HCT116 (cell line): ENCODE measurements around the gene LCAT. TPM values are rescaled to one million over a fixed set of nuclear protein-coding genes. Genes with fewer than 3 reads are reported as not detected.

Source experiments
- ATAC-seq: fragments of 200-7000 bp; cut with Tn5 transposase; 2 replicates; pipeline ENCODE4 v1.9.1; 2020; ENCODE audit warnings: mild to moderate bottlenecking, moderate library complexity
- BruUV-seq: library from RNA; stranded (reverse); fragments of 400-500 nt; replicated peaks from 2 replicates; lab custom pipeline; 2021; lab: Mats Ljungman, UMichigan
- CTCF ChIA-PET: fragments of 300-600 bp; sonication (Branson Sonifier 250); formaldehyde crosslinking; loops from one replicate; lab custom pipeline; 2021; ENCODE audit warnings: antibody characterized with exemption; lab: Charles Lee
- POLR2A ChIA-PET: fragments of 300-600, 350-600 bp; sonication (Branson Sonifier 250); formaldehyde crosslinking; loops from one replicate; lab custom pipeline; 2021; ENCODE audit warnings: antibody characterized with exemption; lab: Charles Lee
- RAD21 ChIA-PET, 2 experiments: fragments of 300-600 bp; sonication (Branson Sonifier 250); formaldehyde crosslinking; loops; one replicate each; lab custom pipeline; 2023; ENCODE audit warnings: low total read pairs in 2 of 2; ENCODE audit not compliant: uncharacterized antibody in 2 of 2, unreplicated experiment in 2 of 2, low non-redundant PET in 1 of 2; lab: Charles Lee
- DNase-seq: peaks from one replicate; pipeline ENCODE4 v3.0.0-alpha.2; 2010; ENCODE audit warnings: low read depth, low spot score
- H2AFZ ChIP-seq: fragments of 200-600 bp; shearing (Covaris generic), sonication (generic); 2 replicates; pipeline ENCODE4 v1.6.1; 2017; ENCODE audit warnings: low read depth, mixed run types, mixed read lengths, antibody characterized with exemption, low read length; ENCODE audit not compliant: poor library complexity, severe bottlenecking
- H3K27ac ChIP-seq: 2 replicates; pipeline ENCODE4 v1.5.1; 2012; ENCODE audit warnings: low read depth, low read length
- H3K27me3 ChIP-seq: fragments of 200-600 bp; sonication (generic); 2 replicates; pipeline ENCODE4 v1.6.1; 2016; ENCODE audit warnings: mixed run types, low read length, mixed read lengths; ENCODE audit not compliant: insufficient read depth
- H3K36me3 ChIP-seq, 2 experiments: fragments of 200-500 bp in 1 of 2; fragments of 200-600 bp in 1 of 2; sonication (Bioruptor generic) in 1 of 2; sonication (generic) in 1 of 2; 2 replicates each; pipeline versions ENCODE4 v1.5.1 to v1.6.1; 2014 to 2016; ENCODE audit warnings: low read length in 2 of 2, inconsistent platforms in 1 of 2, mixed read lengths in 1 of 2, mixed run types in 1 of 2; ENCODE audit not compliant: insufficient read depth in 2 of 2, control insufficient read depth in 1 of 2
- H3K4me1 ChIP-seq, 2 experiments: fragments of 200-600 bp in 1 of 2; sonication (generic) in 1 of 2; 2 replicates each; pipeline versions ENCODE4 v1.5.1 to v1.6.1; 2012 to 2017; ENCODE audit warnings: low read length in 2 of 2, inconsistent platforms in 1 of 2, mild to moderate bottlenecking in 1 of 2, mixed read lengths in 1 of 2, mixed run types in 1 of 2, moderate library complexity in 1 of 2; ENCODE audit not compliant: insufficient read depth in 2 of 2, control insufficient read depth in 1 of 2
- H3K4me2 ChIP-seq: fragments of 200-600 bp; sonication (generic); 2 replicates; pipeline ENCODE4 v1.6.1; 2017; ENCODE audit warnings: mixed run types, low read length, mixed read lengths
- H3K4me3 ChIP-seq, 2 experiments: fragments of 200-600 bp in 1 of 2; sonication (generic) in 1 of 2; replicated peaks in 1 of 2; 2 replicates each; pipeline ENCODE4 v1.5.1; 2011 to 2016; ENCODE audit warnings: low read length in 2 of 2, control low read depth in 1 of 2, low read depth in 1 of 2, mild to moderate bottlenecking in 1 of 2, mixed read lengths in 1 of 2, mixed run types in 1 of 2
- H3K79me2 ChIP-seq: fragments of 200-600 bp; sonication (generic); 2 replicates; pipeline ENCODE4 v1.6.1; 2017; ENCODE audit warnings: mild to moderate bottlenecking, mixed run types, low read length, moderate library complexity, mixed read lengths; ENCODE audit not compliant: insufficient read depth
- H3K9ac ChIP-seq: fragments of 200-600 bp; sonication (generic); 2 replicates; pipeline ENCODE4 v1.6.1; 2016; ENCODE audit warnings: low read length, mixed read lengths
- H3K9me2 ChIP-seq: fragments of 200-600 bp; sonication (generic), shearing (Covaris generic); 2 replicates; pipeline ENCODE4 v1.6.1; 2017; ENCODE audit warnings: mixed run types, mild to moderate bottlenecking, moderate library complexity; ENCODE audit not compliant: insufficient read depth
- H3K9me3 ChIP-seq, 2 experiments: fragments of 200-500 bp in 1 of 2; fragments of 200-600 bp in 1 of 2; sonication (Bioruptor generic) in 1 of 2; sonication (generic) in 1 of 2; 2 replicates each; pipeline ENCODE4 v1.6.1; 2014 to 2017; ENCODE audit warnings: low read length in 2 of 2, mixed read lengths in 2 of 2, inconsistent platforms in 1 of 2, low read depth in 1 of 2, mild to moderate bottlenecking in 1 of 2, mixed run types in 1 of 2, moderate library complexity in 1 of 2; ENCODE audit not compliant: control insufficient read depth in 1 of 2, insufficient read depth in 1 of 2
- H4K20me1 ChIP-seq: fragments of 200-600 bp; sonication (generic), shearing (Covaris generic); 2 replicates; pipeline ENCODE4 v1.6.1; 2017; ENCODE audit warnings: mixed run types, mild to moderate bottlenecking, moderate library complexity; ENCODE audit not compliant: insufficient read depth
- ATF3 ChIP-seq: IDR thresholded peaks from 2 replicates; pipeline ENCODE4 v1.6.1; 2012
- CEBPB ChIP-seq: IDR thresholded peaks from 2 replicates; pipeline ENCODE4 v1.6.1; 2012; ENCODE audit warnings: low read depth
- CTCF ChIP-seq, 3 experiments: fragments of 200-600 bp in 1 of 3; sonication (generic) in 1 of 3; IDR thresholded peaks in 2 of 3; conservative IDR thresholded peaks in 1 of 3; 2 replicates each; pipeline ENCODE4 v1.5.1; 2012 to 2017; ENCODE audit warnings: low read depth in 2 of 3, low read length in 2 of 3, antibody characterized with exemption in 1 of 3, borderline replicate concordance in 1 of 3, control low read depth in 1 of 3, mild to moderate bottlenecking in 1 of 3, mixed read lengths in 1 of 3, mixed run types in 1 of 3, moderate library complexity in 1 of 3; ENCODE audit not compliant: insufficient read depth in 1 of 3
- EGR1 ChIP-seq: IDR thresholded peaks from 2 replicates; pipeline ENCODE4 v1.6.1; 2012; ENCODE audit warnings: low read depth
- ELF1 ChIP-seq: IDR thresholded peaks from 2 replicates; pipeline ENCODE4 v1.6.1; 2012; ENCODE audit warnings: low read depth, borderline replicate concordance
- EZH2 ChIP-seq: fragments of 200-600 bp; sonication (generic); IDR thresholded peaks from 2 replicates; pipeline ENCODE4 v1.6.1; 2017; ENCODE audit warnings: antibody characterized with exemption, mixed run types
- EZH2phosphoT487 ChIP-seq: fragments of 200-600 bp; IDR thresholded peaks from 2 replicates; pipeline ENCODE4 v1.6.1; 2018; ENCODE audit warnings: antibody characterized with exemption, borderline replicate concordance
- FOSL1 ChIP-seq: IDR thresholded peaks from 2 replicates; pipeline ENCODE4 v1.6.1; 2012; ENCODE audit warnings: low read depth
- JUND ChIP-seq: IDR thresholded peaks from 2 replicates; pipeline ENCODE4 v1.6.1; 2012
- MAX ChIP-seq: IDR thresholded peaks from 2 replicates; pipeline ENCODE4 v1.6.1; 2012
- POLR2A ChIP-seq: IDR thresholded peaks from 2 replicates; pipeline ENCODE4 v1.7.0; 2011; ENCODE audit warnings: borderline replicate concordance; ENCODE audit not compliant: insufficient read depth, insufficient read length; ENCODE audit errors: extremely low read depth
- POLR2AphosphoS5 ChIP-seq: IDR thresholded peaks from 2 replicates; pipeline ENCODE4 v1.6.1; 2011; ENCODE audit warnings: mild to moderate bottlenecking, low read depth, low read length, moderate library complexity
- RAD21 ChIP-seq: IDR thresholded peaks from 2 replicates; pipeline ENCODE4 v1.6.1; 2012; ENCODE audit warnings: low read depth, mild to moderate bottlenecking
- REST ChIP-seq: IDR thresholded peaks from 2 replicates; pipeline ENCODE4 v1.6.1; 2012; ENCODE audit warnings: low read depth
- SIN3A ChIP-seq: IDR thresholded peaks from 2 replicates; pipeline ENCODE4 v1.6.1; 2012; ENCODE audit warnings: low read depth
- SRF ChIP-seq: IDR thresholded peaks from 2 replicates; pipeline ENCODE4 v1.6.1; 2012; ENCODE audit warnings: low read depth
- TCF7L2 ChIP-seq: IDR thresholded peaks from 2 replicates; pipeline ENCODE4 v1.7.0; 2011; ENCODE audit warnings: borderline replicate concordance, inconsistent platforms; ENCODE audit not compliant: insufficient read depth, insufficient read length; ENCODE audit errors: extremely low read depth
- YY1 ChIP-seq: IDR thresholded peaks from 2 replicates; pipeline ENCODE4 v1.6.1; 2011; ENCODE audit warnings: low read length, low read depth, moderate library complexity, mild to moderate bottlenecking; ENCODE audit not compliant: insufficient replicate concordance; ENCODE audit errors: extremely low read depth
- ZBTB33 ChIP-seq: IDR thresholded peaks from 2 replicates; pipeline ENCODE4 v1.6.1; 2011; ENCODE audit warnings: mild to moderate bottlenecking, low read length, moderate library complexity; ENCODE audit not compliant: insufficient replicate concordance; ENCODE audit errors: extremely low read depth
- ZNF274 ChIP-seq: fragments of 200-500 bp; sonication (Bioruptor generic); IDR thresholded peaks from 2 replicates; pipeline ENCODE4 v1.6.1; 2014; ENCODE audit warnings: mild to moderate bottlenecking, low read depth, low read length, inconsistent platforms
- intact Hi-C: fragments of 100-400 bp; cut with micrococcal nuclease; formaldehyde crosslinking; loops from 2 replicates; pipeline ENCODE4 v1.10.0; 2022
- total RNA-seq: library from RNA; stranded (reverse); gene quantifications from one replicate; pipeline ENCODE4 v1.2.1, GENCODE V29; 2021; ENCODE audit not compliant: unreplicated experiment

Gene LCAT
- total RNA-seq, 1 experiment from 2014 or later: 17.6 TPM

- no peaks in the 10 kb centered on the region for H3K4me1 ChIP-seq
- no peaks in the 10 kb centered on the region for H3K27me3 ChIP-seq
- no peaks in the 10 kb centered on the region for H3K36me3 ChIP-seq
- BruUV-seq: no TSS peak
- DNase-seq: no peak
- H3K27ac ChIP-seq: no peak overlapping the region
- intact Hi-C loops: no loop called here
- H3K4me3 ChIP-seq: no peak overlapping the region
- H3K9me3 ChIP-seq: no peaks in the 10 kb centered on the region
- no peak for ATAC-seq
- H3K9me2 ChIP-seq: no peaks in the 10 kb centered on the region
- H3K9ac ChIP-seq: no peak overlapping the region
- no peaks in the 10 kb centered on the region for H3K79me2 ChIP-seq
- CTCF ChIA-PET: no interaction called here
- TF ChIP-seq TCF7L2 (no peak), YY1 (no peak), EZH2phosphoT487 (no peak), POLR2A (no peak), FOSL1 (no peak), MAX (no peak), CTCF (IDR thresholded peaks at IDR 0.05 in 2 of 3, conservative IDR thresholded peaks at IDR 0.05 in 1 of 3; ENCODE audit: borderline replicate concordance in 1 of 3, insufficient read depth in 1 of 3, low read depth in 2 of 3, low read length in 2 of 3) (no peak), ATF3 (no peak), RAD21 (no peak), EZH2 (no peak), POLR2AphosphoS5 (no peak), JUND (no peak), SRF (no peak), EGR1 (no peak), ELF1 (no peak), ZNF274 (no peak), SIN3A (no peak), CEBPB (no peak), REST (no peak), ZBTB33 (no peak)
- H3K4me2 ChIP-seq: no peak overlapping the region
- no peaks in the 10 kb centered on the region for H4K20me1 ChIP-seq
- H2AFZ ChIP-seq: no peak overlapping the region
- RAD21 ChIA-PET: no interaction called here
- POLR2A ChIA-PET: no interaction called here
Measured at GRCh38 chr16:67977005-67977404, 33.1 kb upstream of the LCAT start.
